Neural progenitor cell (in vitro differentiated cells): Measurements from ENCODE around the gene ATP5MC3.

Experiments used
- CTCF ChIP-seq: fragments of 200-600 bp; sonication (generic); IDR thresholded peaks from 2 replicates; pipeline ENCODE4 v1.5.1; 2017; ENCODE audit warnings: antibody characterized with exemption, mild to moderate bottlenecking
- EZH2 ChIP-seq: fragments of 200-600 bp; sonication (generic); IDR thresholded peaks from 2 replicates; pipeline ENCODE4 v1.6.1; 2017; ENCODE audit warnings: antibody characterized with exemption, mild to moderate bottlenecking, moderate library complexity
- EZH2phosphoT487 ChIP-seq: fragments of 200-600 bp; sonication (generic); IDR thresholded peaks from 2 replicates; pipeline ENCODE4 v1.6.1; 2017; ENCODE audit warnings: antibody characterized with exemption

- no peak for TF ChIP-seq CTCF
- no peak for TF ChIP-seq EZH2
- TF ChIP-seq EZH2phosphoT487: no peak
These were observed 12.3 kb downstream of the ATP5MC3 start for GRCh38 chr2:175169191-175169590.
